Right lobe of liver (tissue), 6 donors: ENCODE data around the gene IPPK. TPM values are rescaled to one million over a fixed set of nuclear protein-coding genes. Genes with fewer than 3 reads are reported as not detected.

ENCODE experiments used
- ATAC-seq, 4 donors: fragments of 200-7000 bp; cut with Tn5 transposase; one replicate each; pipeline ENCODE4 v1.9.1; 2020; ENCODE audit warnings: mild to moderate bottlenecking in 4 of 4, moderate library complexity in 4 of 4
- DNase-seq, 3 donors: peaks; one replicate each; pipeline ENCODE4 v3.0.0-alpha.2; 2020
- H3K27ac ChIP-seq, 3 donors: fragments of 200-600 bp; one replicate each; pipeline ENCODE4 v1.8.0; 2022
- H3K27me3 ChIP-seq, 2 donors: fragments of 200-600 bp; one replicate each; pipeline ENCODE4 v1.8.0; 2022
- H3K36me3 ChIP-seq, 4 donors: fragments of 200-600 bp; sonication (generic) in 1 of 4; one replicate each; pipeline versions ENCODE4 v1.5.1 to v1.8.0; 2017 to 2022; ENCODE audit warnings: control low read depth in 1 of 4
- H3K4me1 ChIP-seq, 4 donors: fragments of 200-600 bp; sonication (generic) in 1 of 4; one replicate each; pipeline versions ENCODE4 v1.5.1 to v1.8.0; 2017 to 2022; ENCODE audit warnings: control low read depth in 1 of 4
- H3K4me3 ChIP-seq, 3 donors: fragments of 200-600 bp; one replicate each; pipeline ENCODE4 v1.8.0; 2022
- H3K9me3 ChIP-seq, 4 donors: fragments of 200-600 bp; sonication (generic) in 1 of 4; one replicate each; pipeline versions ENCODE4 v1.5.1 to v1.8.0; 2017 to 2022; ENCODE audit warnings: control low read depth in 1 of 4
- POLR2A ChIP-seq: fragments of 450-650 bp; IDR thresholded peaks from one replicate; pipeline ENCODE4 v1.6.1; 2017; ENCODE audit warnings: antibody characterized with exemption, mild to moderate bottlenecking
- WGBS: methylation state at CpG from one replicate; pipeline ENCODE4 v1.1.6; 2018; ENCODE audit warnings: low coverage, low lambda C conversion rate; ENCODE audit not compliant: insufficient coverage; ENCODE audit errors: missing lambda C conversion rate; 5-methylcytosine and 5-hydroxymethylcytosine counted together
- intact Hi-C, 2 donors: fragments of 100-400 bp; cut with DNase I; formaldehyde crosslinking; loops; one replicate each; pipeline versions ENCODE4 v1.11.2 to v1.14.1; 2022
- total RNA-seq, 6 experiments: library from RNA; depleted of rRNA in 2 of 6; stranded (reverse); fragments of >200 nt in 2 of 6; fragmentation: NEBNext Ultra II Directional in 3 of 6; extraction: Animal tissue kit (Norgen Biotek cat#: 25700) in 3 of 6; gene quantifications; one replicate each; pipeline versions ENCODE4 v1.1.0 to v1.2.4, GENCODE V29; 2016 to 2023
- TF ChIP-seq, protein P1 (sequence below), 4 donors: fragments of 200-600 bp in 3 of 4; fragments of 450-650 bp in 1 of 4; IDR thresholded peaks; one replicate each; pipeline versions ENCODE4 v1.5.1 to v1.8.0; 2016 to 2022; ENCODE audit warnings: antibody characterized with exemption in 4 of 4, mild to moderate bottlenecking in 2 of 4
- donor health status: DM: no; HTN: yes; CAD: no.
- donor health status: DM: no; HTN: no; CAD: no.
- donor health status: DM: no; HTN: no; CAD: no.
- donor health status: DM: no; HTN: yes; CAD: no.
- donor health status: DM: no; HTN: yes; CAD: no.

Gene IPPK
- total RNA-seq, 6 experiments from 2014 or later = 2.4 to 4.9 (median 3.7) TPM

DNA sequence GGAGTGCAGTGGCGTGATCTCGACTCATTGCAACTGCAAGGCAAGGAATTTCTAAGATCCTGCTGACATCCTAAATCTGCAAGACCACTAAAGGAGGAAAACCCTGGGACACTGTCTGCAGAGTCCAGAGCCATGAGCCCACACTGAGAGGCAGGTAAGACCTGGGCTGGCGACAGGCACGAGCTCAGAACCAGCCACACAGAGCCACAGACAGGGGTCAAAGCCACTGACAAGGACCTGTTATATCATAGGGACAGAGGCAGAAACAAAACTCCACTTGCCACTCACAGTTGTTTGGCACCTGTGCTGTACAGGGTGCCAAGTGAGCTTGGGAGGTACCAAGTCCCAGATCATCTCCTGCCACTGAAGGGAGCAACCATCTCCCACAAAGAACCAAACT lies 34.2 kb downstream of the IPPK start:
- no peaks in the 10 kb centered on the region for H3K27me3 ChIP-seq
- H3K9me3 ChIP-seq = no peaks in the 10 kb centered on the region
- no peak overlapping the region for H3K27ac ChIP-seq
- 95% methylated on average over 4 of the region's 4 CpGs for WGBS
- intact Hi-C loops = loop anchor here (10.0 kb wide), 2 partner anchors 131 to 301 kb away; no protein-coding TSS in a partner anchor
- DNase-seq (no peak), ATAC-seq (no peak)
- no peak overlapping the region for H3K4me3 ChIP-seq
- H3K4me1 ChIP-seq = no peaks in the 10 kb centered on the region
- peaks cover 0 to 63% (median 23%) of the 10 kb centered on the region in 4 donors for H3K36me3 ChIP-seq
- TF ChIP-seq, protein P1, sequence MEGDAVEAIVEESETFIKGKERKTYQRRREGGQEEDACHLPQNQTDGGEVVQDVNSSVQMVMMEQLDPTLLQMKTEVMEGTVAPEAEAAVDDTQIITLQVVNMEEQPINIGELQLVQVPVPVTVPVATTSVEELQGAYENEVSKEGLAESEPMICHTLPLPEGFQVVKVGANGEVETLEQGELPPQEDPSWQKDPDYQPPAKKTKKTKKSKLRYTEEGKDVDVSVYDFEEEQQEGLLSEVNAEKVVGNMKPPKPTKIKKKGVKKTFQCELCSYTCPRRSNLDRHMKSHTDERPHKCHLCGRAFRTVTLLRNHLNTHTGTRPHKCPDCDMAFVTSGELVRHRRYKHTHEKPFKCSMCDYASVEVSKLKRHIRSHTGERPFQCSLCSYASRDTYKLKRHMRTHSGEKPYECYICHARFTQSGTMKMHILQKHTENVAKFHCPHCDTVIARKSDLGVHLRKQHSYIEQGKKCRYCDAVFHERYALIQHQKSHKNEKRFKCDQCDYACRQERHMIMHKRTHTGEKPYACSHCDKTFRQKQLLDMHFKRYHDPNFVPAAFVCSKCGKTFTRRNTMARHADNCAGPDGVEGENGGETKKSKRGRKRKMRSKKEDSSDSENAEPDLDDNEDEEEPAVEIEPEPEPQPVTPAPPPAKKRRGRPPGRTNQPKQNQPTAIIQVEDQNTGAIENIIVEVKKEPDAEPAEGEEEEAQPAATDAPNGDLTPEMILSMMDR (IDR thresholded peaks at IDR 0.05) = no peak
- no peak for TF ChIP-seq POLR2A

DNA sequence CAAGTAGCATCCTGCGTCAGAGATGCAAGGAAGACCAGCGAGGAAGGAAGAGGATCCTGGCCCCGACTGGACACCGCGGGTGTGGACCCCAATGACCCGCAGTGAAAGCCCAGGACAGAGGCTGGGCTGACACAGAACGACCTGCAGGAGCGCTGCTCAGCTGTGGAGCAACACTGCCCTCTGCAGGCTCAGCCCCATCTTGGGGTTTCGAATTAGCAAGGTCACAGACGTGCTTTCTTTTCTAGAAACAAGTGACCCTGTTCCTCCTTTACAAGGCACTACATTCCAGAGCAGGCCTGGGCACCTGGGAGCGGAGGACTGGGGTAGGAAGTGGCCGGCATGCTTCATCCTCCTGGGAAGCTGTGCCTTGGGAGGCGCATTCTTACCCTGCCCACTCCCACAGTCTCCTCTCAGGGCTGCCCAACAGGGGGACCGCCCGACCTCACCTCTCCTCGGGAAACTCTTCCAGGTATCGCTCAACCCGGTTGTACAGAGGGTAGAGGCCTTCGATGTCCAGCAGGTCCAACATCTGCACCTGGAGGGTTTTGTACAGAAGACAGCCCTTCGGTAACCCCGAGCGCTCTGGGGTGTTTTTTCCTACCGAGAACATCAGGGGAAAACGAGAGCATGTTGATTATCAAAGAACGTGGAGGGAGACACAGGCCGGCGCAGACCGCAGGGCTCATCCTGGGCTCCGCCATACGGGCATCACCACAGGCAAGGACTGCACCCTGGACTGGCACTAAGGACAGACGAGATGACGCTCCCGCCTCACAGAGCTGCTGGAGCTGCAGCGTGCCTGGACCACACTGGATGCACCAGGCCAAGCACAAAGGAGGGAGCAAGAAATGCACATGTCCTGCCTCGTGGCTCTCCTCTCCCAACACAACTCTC lies 35.0 kb downstream of the IPPK start:
- no peak overlapping the region for H3K27ac ChIP-seq
- TF ChIP-seq, protein P1 (IDR thresholded peaks at IDR 0.05) = peak; percentile 91 to 95 (median 92)
- TF ChIP-seq POLR2A = no peak
- intact Hi-C loops = loop anchor here (10.0 kb wide), 2 partner anchors 130 to 300 kb away; no protein-coding TSS in a partner anchor
- H3K36me3 ChIP-seq = peaks cover 0 to 58% (median 21%) of the 10 kb centered on the region in 4 donors
- DNase-seq (peak; percentile 72 to 81 (median 79)), ATAC-seq (peak; percentile 89 to 97 (median 94))
- H3K9me3 ChIP-seq = no peaks in the 10 kb centered on the region
- WGBS = 43% methylated on average over 16 of the region's 35 CpGs
- H3K4me1 ChIP-seq = no peaks in the 10 kb centered on the region
- H3K4me3 ChIP-seq = no peak overlapping the region
- H3K27me3 ChIP-seq = no peaks in the 10 kb centered on the region

DNA sequence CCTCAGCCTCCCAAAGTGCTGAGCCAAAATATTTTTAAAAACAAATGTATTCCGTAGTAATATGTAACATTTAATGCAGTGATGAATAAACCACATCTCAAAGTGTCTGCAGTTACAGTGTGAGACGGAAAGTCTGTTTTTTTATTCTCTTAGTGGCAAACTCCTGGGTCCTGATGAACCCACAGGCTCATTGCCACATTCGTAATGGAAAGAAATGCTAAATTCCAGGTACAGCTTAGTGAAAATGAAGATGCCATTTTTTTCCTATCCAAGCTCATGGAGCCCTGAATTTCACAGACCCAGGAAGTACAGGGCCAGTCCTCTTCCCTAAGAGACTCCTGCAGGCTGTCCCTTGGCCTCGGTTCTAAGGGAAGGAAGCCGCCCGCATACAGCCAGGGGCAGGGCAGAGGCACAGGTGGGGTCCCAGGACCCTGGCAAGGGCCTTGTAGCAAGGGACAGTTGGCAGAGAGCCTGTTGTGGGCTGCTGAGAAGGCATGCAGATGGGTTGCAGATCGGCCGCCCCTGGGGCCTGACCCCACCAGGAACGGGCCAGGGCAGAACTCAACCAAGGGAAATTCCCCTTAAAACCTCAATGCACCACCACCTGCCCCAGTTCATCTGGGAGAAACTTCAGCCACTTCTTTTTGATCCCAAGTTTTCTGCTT lies 36.2 kb downstream of the IPPK start:
- H3K27me3 ChIP-seq = no peaks in the 10 kb centered on the region
- no peak overlapping the region for H3K27ac ChIP-seq
- H3K4me3 ChIP-seq = no peak overlapping the region
- 94% methylated on average over 6 of the region's 9 CpGs for WGBS
- H3K36me3 ChIP-seq = peaks cover 0 to 46% (median 21%) of the 10 kb centered on the region in 4 donors
- no peak for TF ChIP-seq POLR2A
- TF ChIP-seq, protein P1 (IDR thresholded peaks at IDR 0.05) = no peak
- DNase-seq (peak in 2 of 3 donors; percentile 40 to 53), ATAC-seq (no peak)
- no peaks in the 10 kb centered on the region for H3K9me3 ChIP-seq
- H3K4me1 ChIP-seq = no peaks in the 10 kb centered on the region
- intact Hi-C loops = loop anchor here (10.0 kb wide), 2 partner anchors 129 to 299 kb away; no protein-coding TSS in a partner anchor

DNA sequence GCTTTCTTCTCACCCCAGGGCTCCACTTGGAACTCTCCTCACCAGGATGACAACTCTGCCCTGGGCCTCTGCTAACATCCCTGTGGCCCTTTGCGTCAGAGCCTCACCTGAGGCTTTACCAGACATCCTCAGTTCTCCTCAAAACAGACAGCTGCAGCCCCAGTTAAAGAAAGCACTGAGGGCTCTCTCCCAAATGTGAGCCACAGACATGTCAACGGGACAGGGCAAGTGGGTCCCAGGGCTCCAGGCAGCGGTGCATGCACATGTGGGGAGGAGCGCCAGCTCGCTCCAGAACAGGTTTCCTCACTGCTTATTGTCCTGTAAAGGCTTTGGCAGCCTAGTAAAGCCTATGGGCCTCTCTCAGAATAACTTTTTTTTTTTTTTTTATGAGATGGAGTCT lies 37.3 kb downstream of the IPPK start:
- WGBS = 95% methylated on average over 4 of the region's 5 CpGs
- Histone ChIP-seq H3K36me3 (peaks cover 0 to 42% (median 19%) of the 10 kb centered on the region in 4 donors), H3K4me3 (no peak overlapping the region), H3K27ac (no peak overlapping the region), H3K27me3 (no peaks in the 10 kb centered on the region), H3K4me1 (no peaks in the 10 kb centered on the region), H3K9me3 (no peaks in the 10 kb centered on the region)
- intact Hi-C loops = loop anchor here (10.0 kb wide), 2 partner anchors 128 to 298 kb away; no protein-coding TSS in a partner anchor
- ATAC-seq (no peak), DNase-seq (peak in 1 of 3 donors; percentile 32)
- TF ChIP-seq, protein P1 (IDR thresholded peaks at IDR 0.05) = no peak
- TF ChIP-seq POLR2A = no peak
